Astrocyte (in vitro differentiated cells and primary cell): Measurements from ENCODE around the gene ST6GALNAC3.

Experiments used
- CTCF ChIP-seq: IDR thresholded peaks from 2 replicates; pipeline ENCODE4 v1.5.1; 2011; ENCODE audit warnings: low read depth, mild to moderate bottlenecking, inconsistent platforms, low read length, moderate library complexity; ENCODE audit not compliant: insufficient read depth
- EZH2 ChIP-seq: IDR thresholded peaks from 2 replicates; pipeline ENCODE4 v1.6.1; 2012; ENCODE audit warnings: mild to moderate bottlenecking, low read length, inconsistent platforms; ENCODE audit not compliant: insufficient read depth

- no peak for TF ChIP-seq CTCF
- TF ChIP-seq EZH2, result no peak
These were observed 35.5 kb downstream of the ST6GALNAC3 start for GRCh38 chr1:76109901-76110560.
